Fibroblast of lung (primary cell): Measurements from ENCODE around the gene SLC5A10. TPM values are rescaled to one million over a fixed set of nuclear protein-coding genes. Genes with fewer than 3 reads are reported as not detected.

ENCODE experiments used
- DNase-seq, 2 donors: peaks; one replicate each; pipeline versions ENCODE4 v3.0.0 to v3.0.0-alpha.2; 2010; ENCODE audit warnings: low read depth in 2 of 2
- H2AFZ ChIP-seq: 2 replicates; pipeline ENCODE4 v1.5.1; 2012; ENCODE audit warnings: low read length, control low read depth, inconsistent platforms
- H3K27ac ChIP-seq: 2 replicates; pipeline ENCODE4 v1.5.1; 2011; ENCODE audit warnings: low read length, control low read depth; ENCODE audit not compliant: insufficient read depth
- H3K27me3 ChIP-seq: 2 replicates; pipeline ENCODE4 v1.5.1; 2011; ENCODE audit warnings: mild to moderate bottlenecking, low read length; ENCODE audit not compliant: control insufficient read depth, insufficient read depth
- H3K36me3 ChIP-seq: 2 replicates; pipeline ENCODE4 v1.5.1; 2011; ENCODE audit warnings: low read length; ENCODE audit not compliant: control insufficient read depth, insufficient read depth
- H3K4me1 ChIP-seq: 2 replicates; pipeline ENCODE4 v1.5.1; 2011; ENCODE audit warnings: low read length; ENCODE audit not compliant: control insufficient read depth, insufficient read depth; ENCODE audit errors: extremely low read depth
- H3K4me2 ChIP-seq: 2 replicates; pipeline ENCODE4 v1.5.1; 2011; ENCODE audit warnings: low read length, control low read depth; ENCODE audit not compliant: insufficient read depth; ENCODE audit errors: extremely low read depth
- H3K4me3 ChIP-seq, 4 experiments: fragments of 200-600 bp in 1 of 4; sonication (generic) in 1 of 4; replicated peaks in 1 of 4; 2 replicates each; pipeline ENCODE4 v1.5.1; 2011 to 2016; ENCODE audit warnings: low read length in 4 of 4, low read depth in 3 of 4, mild to moderate bottlenecking in 3 of 4, control low read depth in 2 of 4, inconsistent platforms in 1 of 4, mixed read lengths in 1 of 4; ENCODE audit not compliant: insufficient read depth in 1 of 4; ENCODE audit errors: control extremely low read depth in 1 of 4
- H3K79me2 ChIP-seq: 2 replicates; pipeline ENCODE4 v1.5.1; 2012; ENCODE audit warnings: mild to moderate bottlenecking, low read length, inconsistent platforms; ENCODE audit not compliant: control insufficient read depth, insufficient read depth
- H3K9ac ChIP-seq: 2 replicates; pipeline ENCODE4 v1.5.1; 2011; ENCODE audit warnings: mild to moderate bottlenecking, low read length, control low read depth; ENCODE audit not compliant: insufficient read depth
- H3K9me3 ChIP-seq: 2 replicates; pipeline ENCODE4 v1.5.1; 2012; ENCODE audit warnings: low read depth, low read length; ENCODE audit not compliant: control insufficient read depth, insufficient read depth
- H4K20me1 ChIP-seq: 2 replicates; pipeline ENCODE4 v1.5.1; 2011; ENCODE audit warnings: low read length; ENCODE audit not compliant: control insufficient read depth, insufficient read depth; ENCODE audit errors: extremely low read depth
- EZH2 ChIP-seq: IDR thresholded peaks from 2 replicates; pipeline ENCODE4 v1.5.1; 2012; ENCODE audit warnings: low read length, control low read depth, mild to moderate bottlenecking; ENCODE audit errors: missing control alignments
- polyA plus RNA-seq, 2 donors: library from polyadenylated mRNA; depleted of rRNA in 1 of 2; stranded (reverse) in 1 of 2; unstranded in 1 of 2; fragments of >200 nt; gene quantifications; 2 replicates each; pipeline ENCODE4 v1.2.1, GENCODE V29; 2011 to 2012; ENCODE audit warnings: missing spikeins in 1 of 2
- total RNA-seq: library from RNA; depleted of rRNA; stranded (reverse); fragments of >200 nt; gene quantifications from 2 replicates; pipeline ENCODE4 v1.2.1, GENCODE V29; 2014
- TF ChIP-seq, protein P1 (sequence below), 2 donors: IDR thresholded peaks in 1 of 2; conservative IDR thresholded peaks in 1 of 2; 1 replicate in 1 of 2; 2 replicates in 1 of 2; pipeline ENCODE4 v1.5.1; 2011 to 2012; ENCODE audit warnings: low read length in 2 of 2, control low read depth in 1 of 2, inconsistent platforms in 1 of 2, low read depth in 1 of 2, mild to moderate bottlenecking in 1 of 2

The SLC5A10 gene
- total and polyA plus RNA-seq, 2 donors (not counting 1 experiment from before 2014, with no cell fraction given): not detected

GRCh38 chr17:18925187-18925586 is 26.8 kb upstream of the SLC5A10 start:
- Histone ChIP-seq H3K27me3 (no peaks in the 10 kb centered on the region), H2AFZ (no peak overlapping the region), H3K4me2 (no peak overlapping the region), H3K9ac (no peak overlapping the region), H4K20me1 (no peaks in the 10 kb centered on the region), H3K4me1 (no peaks in the 10 kb centered on the region), H3K36me3 (no peaks in the 10 kb centered on the region), H3K79me2 (no peaks in the 10 kb centered on the region), H3K27ac (no peak overlapping the region), H3K4me3 (no peak overlapping the region), H3K9me3 (no peaks in the 10 kb centered on the region)
- no peak for TF ChIP-seq EZH2
- TF ChIP-seq, protein P1, sequence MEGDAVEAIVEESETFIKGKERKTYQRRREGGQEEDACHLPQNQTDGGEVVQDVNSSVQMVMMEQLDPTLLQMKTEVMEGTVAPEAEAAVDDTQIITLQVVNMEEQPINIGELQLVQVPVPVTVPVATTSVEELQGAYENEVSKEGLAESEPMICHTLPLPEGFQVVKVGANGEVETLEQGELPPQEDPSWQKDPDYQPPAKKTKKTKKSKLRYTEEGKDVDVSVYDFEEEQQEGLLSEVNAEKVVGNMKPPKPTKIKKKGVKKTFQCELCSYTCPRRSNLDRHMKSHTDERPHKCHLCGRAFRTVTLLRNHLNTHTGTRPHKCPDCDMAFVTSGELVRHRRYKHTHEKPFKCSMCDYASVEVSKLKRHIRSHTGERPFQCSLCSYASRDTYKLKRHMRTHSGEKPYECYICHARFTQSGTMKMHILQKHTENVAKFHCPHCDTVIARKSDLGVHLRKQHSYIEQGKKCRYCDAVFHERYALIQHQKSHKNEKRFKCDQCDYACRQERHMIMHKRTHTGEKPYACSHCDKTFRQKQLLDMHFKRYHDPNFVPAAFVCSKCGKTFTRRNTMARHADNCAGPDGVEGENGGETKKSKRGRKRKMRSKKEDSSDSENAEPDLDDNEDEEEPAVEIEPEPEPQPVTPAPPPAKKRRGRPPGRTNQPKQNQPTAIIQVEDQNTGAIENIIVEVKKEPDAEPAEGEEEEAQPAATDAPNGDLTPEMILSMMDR (conservative IDR thresholded peaks at IDR 0.05 in 1 of 2, IDR thresholded peaks at IDR 0.05 in 1 of 2; ENCODE audit: low read depth in 1 of 2, low read length in 2 of 2): no peak
- DNase-seq: no peak

DNA sequence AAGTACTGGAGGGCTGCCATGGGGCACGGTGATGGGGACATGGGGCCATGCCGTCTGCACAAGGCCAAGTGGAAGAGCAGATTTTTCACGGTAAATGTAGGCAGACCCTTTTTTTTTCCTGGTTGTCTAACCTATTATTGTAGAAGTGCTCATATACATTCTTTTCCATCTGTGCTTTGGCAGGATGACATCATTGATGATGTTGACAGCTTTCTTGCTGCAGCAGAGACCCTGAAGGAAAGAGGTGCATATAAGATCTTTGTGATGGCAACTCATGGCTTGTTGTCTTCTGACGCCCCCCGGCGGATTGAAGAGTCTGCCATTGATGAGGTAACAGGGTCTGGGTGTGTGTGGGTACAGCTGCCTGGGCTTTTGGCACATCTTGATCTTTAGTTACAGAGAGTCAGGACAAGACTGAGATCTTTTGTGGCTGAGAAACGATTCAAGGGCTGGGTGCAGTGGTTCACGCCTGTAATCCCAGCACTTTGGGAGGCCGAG is 23.3 kb upstream of the SLC5A10 start:
- no peak for DNase-seq
- H3K36me3 ChIP-seq: no peaks in the 10 kb centered on the region
- H3K27me3 ChIP-seq: no peaks in the 10 kb centered on the region
- no peak for TF ChIP-seq EZH2
- TF ChIP-seq, protein P1 (conservative IDR thresholded peaks at IDR 0.05 in 1 of 2, IDR thresholded peaks at IDR 0.05 in 1 of 2; ENCODE audit: low read depth in 1 of 2, low read length in 2 of 2): no peak
- H3K27ac ChIP-seq: no peak overlapping the region
- no peaks in the 10 kb centered on the region for H3K4me1 ChIP-seq
- H2AFZ ChIP-seq: no peak overlapping the region
- no peak overlapping the region for H3K9ac ChIP-seq
- H4K20me1 ChIP-seq: no peaks in the 10 kb centered on the region
- H3K4me3 ChIP-seq: no peak overlapping the region
- H3K79me2 ChIP-seq: no peaks in the 10 kb centered on the region
- no peak overlapping the region for H3K4me2 ChIP-seq
- H3K9me3 ChIP-seq: no peaks in the 10 kb centered on the region

- Histone ChIP-seq H3K4me3 (no peak overlapping the region), H2AFZ (no peak overlapping the region), H3K27me3 (no peaks in the 10 kb centered on the region), H3K79me2 (no peaks in the 10 kb centered on the region), H3K27ac (no peak overlapping the region), H3K4me2 (no peak overlapping the region), H3K9ac (no peak overlapping the region), H3K9me3 (no peaks in the 10 kb centered on the region), H3K36me3 (no peaks in the 10 kb centered on the region), H3K4me1 (no peaks in the 10 kb centered on the region), H4K20me1 (no peaks in the 10 kb centered on the region)
- DNase-seq: no peak
- TF ChIP-seq, protein P1 (conservative IDR thresholded peaks at IDR 0.05 in 1 of 2, IDR thresholded peaks at IDR 0.05 in 1 of 2; ENCODE audit: low read depth in 1 of 2, low read length in 2 of 2): no peak
- no peak for TF ChIP-seq EZH2
These were observed 19.5 kb upstream of the SLC5A10 start for GRCh38 chr17:18932360-18933055.
